ENCODE data around the gene MYO18A.

The MYO18A gene

DNA sequence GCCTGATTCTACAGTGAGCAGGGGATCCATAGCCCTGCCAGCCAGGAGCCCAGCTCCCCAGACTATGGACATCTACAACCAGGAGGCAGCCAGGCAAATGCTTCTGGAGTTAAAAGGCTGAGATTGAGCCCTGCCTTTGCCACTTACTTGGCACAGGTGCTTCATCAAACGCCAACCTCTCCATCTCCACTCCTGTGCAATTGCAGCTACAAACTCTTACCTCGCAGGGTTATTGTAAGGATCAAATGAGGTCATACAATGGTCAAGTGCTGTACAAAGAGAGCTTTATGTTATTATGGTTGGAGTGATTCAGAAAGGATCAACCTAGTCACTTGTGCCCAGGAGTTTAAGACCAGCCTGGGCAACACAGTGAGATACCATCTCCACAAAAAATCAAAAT, 9.8 kb upstream of the MYO18A start:
- Histone ChIP-seq H3K27me3 (ENCODE audit: insufficient read depth, poor library complexity, severe bottlenecking) (no peaks in the 10 kb centered on the region), H3K4me3 (replicated peaks; ENCODE audit: insufficient read depth, low read length) (no peak overlapping the region), H3K27ac (replicated peaks) (no peak overlapping the region)
- no peak for TF ChIP-seq SPI1 (IDR thresholded peaks at IDR 0.05; ENCODE audit: borderline replicate concordance, low read depth)
- TF ChIP-seq GABPA (IDR thresholded peaks at IDR 0.05; ENCODE audit: low read depth) = no peak
- TF ChIP-seq REST (IDR thresholded peaks at IDR 0.05; ENCODE audit: insufficient replicate concordance, low read depth) = no peak
- no peak for TF ChIP-seq POLR2AphosphoS5 (IDR thresholded peaks at IDR 0.05; ENCODE audit: low read depth)
- DNase-seq (ENCODE audit: low read depth in 1 of 2, low spot score in 1 of 2) = no peak

GRCh38 chr17:29189355-29189754, 9.2 kb upstream of the MYO18A start:
- TF ChIP-seq SPI1 (IDR thresholded peaks at IDR 0.05; ENCODE audit: borderline replicate concordance, low read depth) (no peak), GABPA (IDR thresholded peaks at IDR 0.05; ENCODE audit: low read depth) (no peak), POLR2AphosphoS5 (IDR thresholded peaks at IDR 0.05; ENCODE audit: low read depth) (no peak), REST (IDR thresholded peaks at IDR 0.05; ENCODE audit: insufficient replicate concordance, low read depth) (no peak)
- TF ChIP-seq, protein P1, sequence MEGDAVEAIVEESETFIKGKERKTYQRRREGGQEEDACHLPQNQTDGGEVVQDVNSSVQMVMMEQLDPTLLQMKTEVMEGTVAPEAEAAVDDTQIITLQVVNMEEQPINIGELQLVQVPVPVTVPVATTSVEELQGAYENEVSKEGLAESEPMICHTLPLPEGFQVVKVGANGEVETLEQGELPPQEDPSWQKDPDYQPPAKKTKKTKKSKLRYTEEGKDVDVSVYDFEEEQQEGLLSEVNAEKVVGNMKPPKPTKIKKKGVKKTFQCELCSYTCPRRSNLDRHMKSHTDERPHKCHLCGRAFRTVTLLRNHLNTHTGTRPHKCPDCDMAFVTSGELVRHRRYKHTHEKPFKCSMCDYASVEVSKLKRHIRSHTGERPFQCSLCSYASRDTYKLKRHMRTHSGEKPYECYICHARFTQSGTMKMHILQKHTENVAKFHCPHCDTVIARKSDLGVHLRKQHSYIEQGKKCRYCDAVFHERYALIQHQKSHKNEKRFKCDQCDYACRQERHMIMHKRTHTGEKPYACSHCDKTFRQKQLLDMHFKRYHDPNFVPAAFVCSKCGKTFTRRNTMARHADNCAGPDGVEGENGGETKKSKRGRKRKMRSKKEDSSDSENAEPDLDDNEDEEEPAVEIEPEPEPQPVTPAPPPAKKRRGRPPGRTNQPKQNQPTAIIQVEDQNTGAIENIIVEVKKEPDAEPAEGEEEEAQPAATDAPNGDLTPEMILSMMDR (IDR thresholded peaks at IDR 0.05; ENCODE audit: insufficient read depth, low read length) = no peak
- DNase-seq (ENCODE audit: low read depth in 1 of 2, low spot score in 1 of 2) = no peak
- H3K4me3 ChIP-seq (replicated peaks; ENCODE audit: insufficient read depth, low read length) = no peak overlapping the region
- no peaks in the 10 kb centered on the region for H3K27me3 ChIP-seq (ENCODE audit: insufficient read depth, poor library complexity, severe bottlenecking)
- H3K27ac ChIP-seq (replicated peaks) = no peak overlapping the region

- Histone ChIP-seq H3K27me3 (ENCODE audit: insufficient read depth, poor library complexity, severe bottlenecking) (no peaks in the 10 kb centered on the region), H3K27ac (replicated peaks) (no peak overlapping the region), H3K4me3 (replicated peaks; ENCODE audit: insufficient read depth, low read length) (no peak overlapping the region)
- DNase-seq (ENCODE audit: low read depth in 1 of 2, low spot score in 1 of 2) = peak in 1 of 2 experiments; percentile 11
- TF ChIP-seq REST (IDR thresholded peaks at IDR 0.05; ENCODE audit: insufficient replicate concordance, low read depth) = no peak
- TF ChIP-seq GABPA (IDR thresholded peaks at IDR 0.05; ENCODE audit: low read depth) = no peak
- TF ChIP-seq POLR2AphosphoS5 (IDR thresholded peaks at IDR 0.05; ENCODE audit: low read depth) = no peak
- no peak for TF ChIP-seq SPI1 (IDR thresholded peaks at IDR 0.05; ENCODE audit: borderline replicate concordance, low read depth)
- TF ChIP-seq, protein P1 (IDR thresholded peaks at IDR 0.05; ENCODE audit: insufficient read depth, low read length) = no peak
These were observed 1.0 kb upstream of the MYO18A start for GRCh38 chr17:29181226-29181625.
